Tibial nerve (tissue), 4 donors: Measurements from ENCODE around the gene RXYLT1. TPM values are rescaled to one million over a fixed set of nuclear protein-coding genes. Genes with fewer than 3 reads are reported as not detected.

Experiments used
- DNase-seq, 2 donors: peaks; one replicate each; pipeline ENCODE4 v3.0.0-alpha.2; 2019; ENCODE audit warnings: low spot score in 2 of 2
- H3K27ac ChIP-seq, 4 donors: fragments of 200-600 bp; sonication (generic) in 3 of 4; one replicate each; pipeline ENCODE4 v1.5.1; 2017 to 2019; ENCODE audit warnings: mild to moderate bottlenecking in 1 of 4
- H3K27me3 ChIP-seq, 2 donors: fragments of 200-600 bp; sonication (generic) in 1 of 2; one replicate each; pipeline versions ENCODE4 v1.5.1 to v1.6.0; 2017 to 2019
- H3K36me3 ChIP-seq, 3 donors: fragments of 200-600 bp; sonication (generic); one replicate each; pipeline ENCODE4 v1.5.1; 2018 to 2019
- H3K4me1 ChIP-seq, 4 donors: fragments of 200-600 bp; sonication (generic) in 3 of 4; one replicate each; pipeline ENCODE4 v1.5.1; 2017 to 2019
- H3K4me3 ChIP-seq, 4 donors: fragments of 200-600 bp; sonication (generic) in 3 of 4; one replicate each; pipeline ENCODE4 v1.5.1; 2017 to 2019; ENCODE audit warnings: mild to moderate bottlenecking in 1 of 4, moderate library complexity in 1 of 4
- H3K9me3 ChIP-seq, 4 donors: fragments of 200-600 bp; sonication (generic) in 3 of 4; one replicate each; pipeline ENCODE4 v1.5.1; 2017 to 2019
- EP300 ChIP-seq, 2 donors: sonication (generic); formaldehyde crosslinking; IDR thresholded peaks; one replicate each; pipeline ENCODE4 v1.6.1; 2017; ENCODE audit warnings: antibody characterized with exemption in 2 of 2, mild to moderate bottlenecking in 1 of 2
- POLR2A ChIP-seq, 2 donors: fragments of 450-650 bp; IDR thresholded peaks; one replicate each; pipeline ENCODE4 v1.6.1; 2017; ENCODE audit warnings: antibody characterized with exemption in 2 of 2, mild to moderate bottlenecking in 2 of 2, moderate library complexity in 2 of 2
- WGBS, 2 donors: methylation state at CpG; one replicate each; pipeline ENCODE4 v1.1.5; 2018; 5-methylcytosine and 5-hydroxymethylcytosine counted together
- total RNA-seq, 4 donors: library from RNA; depleted of rRNA; stranded (reverse); fragments of >200 nt; gene quantifications; one replicate each; pipeline ENCODE4 v1.1.0, GENCODE V29; 2016
- TF ChIP-seq, protein P1 (sequence below), 5 experiments: fragments of 200-600 bp in 3 of 5; fragments of 450-650 bp in 2 of 5; sonication (generic) in 3 of 5; IDR thresholded peaks; one replicate each; pipeline ENCODE4 v1.5.1; 2016 to 2019; ENCODE audit warnings: antibody characterized with exemption in 5 of 5, mild to moderate bottlenecking in 3 of 5, moderate library complexity in 2 of 5

The RXYLT1 gene
- total RNA-seq, 4 donors from 2014 or later, result 14.4 to 24.9 (median 18.1) TPM

DNA sequence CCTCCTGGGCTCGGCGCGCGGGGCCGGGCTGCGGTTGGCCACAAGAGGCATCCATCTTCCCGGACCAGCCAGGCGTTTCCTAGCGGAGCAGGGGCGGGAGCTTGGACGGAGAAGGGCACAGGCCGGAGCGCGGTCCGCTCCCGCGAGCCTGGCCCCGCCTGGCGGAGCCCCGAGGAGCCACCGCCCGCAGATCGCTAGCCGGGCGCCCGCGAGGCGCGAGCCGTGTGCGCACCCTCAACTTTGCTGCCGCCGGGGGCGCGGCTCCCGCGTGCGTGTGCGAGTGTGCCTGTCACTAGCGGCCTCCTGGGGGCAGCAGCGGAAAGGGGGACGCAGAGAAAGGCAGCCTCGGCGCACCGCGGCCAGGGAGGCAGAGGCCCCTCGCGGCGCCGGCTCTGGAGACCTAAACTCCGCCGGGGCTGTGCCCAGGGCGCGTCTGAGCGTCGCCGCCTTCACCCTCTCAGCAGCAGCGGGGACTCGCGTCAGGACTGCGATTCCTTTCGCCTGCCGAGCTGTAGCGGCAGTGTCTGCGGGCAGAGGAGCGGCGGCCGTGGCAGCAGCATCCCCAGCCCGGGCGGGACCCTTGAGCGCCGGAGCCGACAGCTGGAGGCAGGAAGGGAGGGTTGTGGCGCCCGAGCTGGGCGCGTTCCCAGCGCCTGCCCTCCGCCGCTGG is 64.1 kb downstream of the RXYLT1 start:
- TF ChIP-seq, protein P1, sequence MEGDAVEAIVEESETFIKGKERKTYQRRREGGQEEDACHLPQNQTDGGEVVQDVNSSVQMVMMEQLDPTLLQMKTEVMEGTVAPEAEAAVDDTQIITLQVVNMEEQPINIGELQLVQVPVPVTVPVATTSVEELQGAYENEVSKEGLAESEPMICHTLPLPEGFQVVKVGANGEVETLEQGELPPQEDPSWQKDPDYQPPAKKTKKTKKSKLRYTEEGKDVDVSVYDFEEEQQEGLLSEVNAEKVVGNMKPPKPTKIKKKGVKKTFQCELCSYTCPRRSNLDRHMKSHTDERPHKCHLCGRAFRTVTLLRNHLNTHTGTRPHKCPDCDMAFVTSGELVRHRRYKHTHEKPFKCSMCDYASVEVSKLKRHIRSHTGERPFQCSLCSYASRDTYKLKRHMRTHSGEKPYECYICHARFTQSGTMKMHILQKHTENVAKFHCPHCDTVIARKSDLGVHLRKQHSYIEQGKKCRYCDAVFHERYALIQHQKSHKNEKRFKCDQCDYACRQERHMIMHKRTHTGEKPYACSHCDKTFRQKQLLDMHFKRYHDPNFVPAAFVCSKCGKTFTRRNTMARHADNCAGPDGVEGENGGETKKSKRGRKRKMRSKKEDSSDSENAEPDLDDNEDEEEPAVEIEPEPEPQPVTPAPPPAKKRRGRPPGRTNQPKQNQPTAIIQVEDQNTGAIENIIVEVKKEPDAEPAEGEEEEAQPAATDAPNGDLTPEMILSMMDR (IDR thresholded peaks at IDR 0.05), result peak; percentile 86 to 100 (median 97)
- TF ChIP-seq POLR2A (IDR thresholded peaks at IDR 0.05) (peak; percentile 28 to 65), EP300 (IDR thresholded peaks at IDR 0.05) (peak in 1 of 2 donors; percentile 86)
- DNase-seq, result peak; percentile 78 to 81
- Histone ChIP-seq H3K27ac (peak overlapping the region; percentile 92 to 96 (median 92)), H3K27me3 (no peaks in the 10 kb centered on the region), H3K36me3 (no peaks in the 10 kb centered on the region), H3K9me3 (no peaks in the 10 kb centered on the region), H3K4me1 (peaks cover 0 to 25% (median 7%) of the 10 kb centered on the region in 4 donors), H3K4me3 (peak overlapping the region; percentile 76 to 92 (median 86))
- WGBS, 2 donors, result 0 to 3% methylated on average over 7 to 10 of the region's 80 CpGs

DNA sequence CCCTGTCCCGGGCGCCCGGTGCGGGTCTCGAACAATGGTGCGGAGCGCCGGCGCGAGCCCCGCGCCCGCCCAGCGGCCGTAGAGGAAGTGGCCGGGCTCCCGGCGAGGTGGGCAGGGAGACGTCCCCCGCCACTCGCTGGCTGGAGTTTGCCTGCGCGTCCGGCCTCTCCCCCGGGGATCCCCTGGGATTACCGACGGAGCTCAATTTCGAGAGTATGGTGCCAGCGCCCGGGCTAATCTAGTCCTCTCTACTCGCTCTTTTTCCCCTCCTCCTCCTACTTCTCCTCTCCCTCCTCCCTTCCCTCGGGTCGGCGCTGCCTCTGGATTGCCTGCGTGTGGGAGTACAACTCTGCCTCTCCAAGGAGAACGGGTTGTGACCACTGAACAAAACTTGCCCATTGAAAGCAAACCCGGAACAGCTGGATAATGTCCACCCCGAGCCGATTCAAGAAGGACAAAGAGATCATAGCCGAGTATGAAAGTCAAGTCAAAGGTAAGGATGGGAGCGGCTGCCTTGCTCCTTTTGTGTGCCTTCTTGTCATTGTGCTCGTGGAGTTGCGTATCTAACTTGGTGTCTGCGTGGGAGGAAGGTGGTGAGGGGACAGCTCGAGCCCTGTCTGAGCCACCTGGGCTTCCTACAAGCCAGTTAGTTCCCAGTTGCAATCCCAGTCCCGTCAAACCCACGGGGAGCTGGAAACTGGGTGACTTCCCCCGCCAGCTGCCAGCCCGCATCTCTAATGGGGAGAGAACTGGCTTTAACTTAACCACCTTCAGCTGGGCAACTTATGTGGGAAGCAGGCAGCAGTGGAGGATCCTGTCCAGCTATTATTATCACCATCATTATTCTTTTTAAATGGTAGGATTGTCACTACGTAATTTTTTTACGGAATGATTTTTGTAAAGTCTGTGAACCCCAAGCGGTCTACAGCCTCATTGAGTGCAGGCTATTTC is 65.0 kb downstream of the RXYLT1 start, which contains the start of gene SRGAP1:
TSS of gene SRGAP1 (plus strand) at position 310 of the 951 bp plus-strand sequence. CDS start at position 427, 117 bp downstream.
- 1 to 3% methylated on average over 28 to 39 of the region's 52 CpGs for WGBS, 2 donors
- Histone ChIP-seq H3K36me3 (no peaks in the 10 kb centered on the region), H3K9me3 (no peaks in the 10 kb centered on the region), H3K27ac (peak within 1 kb of the TSS; percentile 92 to 96 (median 92)), H3K4me1 (peaks cover 0 to 33% (median 7%) of the 10 kb centered on the region in 4 donors), H3K4me3 (peak within 1 kb of the TSS; percentile 76 to 92 (median 86)), H3K27me3 (no peaks in the 10 kb centered on the region)
- peak; percentile 50 to 69 for DNase-seq
- TF ChIP-seq, protein P1 (IDR thresholded peaks at IDR 0.05), result no peak
- no peak for TF ChIP-seq POLR2A (IDR thresholded peaks at IDR 0.05)
- peak in 1 of 2 donors; percentile 48 for TF ChIP-seq EP300 (IDR thresholded peaks at IDR 0.05)

DNA sequence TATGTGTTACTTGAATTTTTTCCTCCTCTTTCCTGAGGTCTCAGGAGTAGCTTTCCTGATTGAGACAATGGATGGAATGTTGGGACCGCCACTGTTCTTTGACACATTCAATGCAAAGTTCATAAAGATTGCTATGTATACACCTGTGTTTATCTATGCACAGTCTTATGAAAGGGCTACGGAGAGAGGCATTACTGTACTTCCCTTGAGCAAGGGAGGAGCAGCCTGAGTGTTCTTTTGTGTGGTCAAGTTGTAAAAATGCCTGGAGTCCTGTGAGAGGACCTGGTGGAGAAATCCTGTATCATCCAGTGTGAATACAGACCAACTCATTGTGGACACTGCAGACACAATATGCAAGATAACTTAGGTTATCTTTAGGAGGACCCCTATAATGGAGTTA is 66.0 kb downstream of the RXYLT1 start:
- 17 to 19% methylated on average over 2 of the region's 2 CpGs for WGBS, 2 donors
- Histone ChIP-seq H3K9me3 (no peaks in the 10 kb centered on the region), H3K27ac (peak overlapping the region in 1 of 4 donors; percentile 92), H3K36me3 (no peaks in the 10 kb centered on the region), H3K4me1 (peaks cover 0 to 44% (median 7%) of the 10 kb centered on the region in 4 donors), H3K27me3 (no peaks in the 10 kb centered on the region), H3K4me3 (peak overlapping the region; percentile 76 to 92 (median 86))
- TF ChIP-seq, protein P1 (IDR thresholded peaks at IDR 0.05), result no peak
- TF ChIP-seq POLR2A (IDR thresholded peaks at IDR 0.05) (no peak), EP300 (IDR thresholded peaks at IDR 0.05) (no peak)
- no peak for DNase-seq

DNA sequence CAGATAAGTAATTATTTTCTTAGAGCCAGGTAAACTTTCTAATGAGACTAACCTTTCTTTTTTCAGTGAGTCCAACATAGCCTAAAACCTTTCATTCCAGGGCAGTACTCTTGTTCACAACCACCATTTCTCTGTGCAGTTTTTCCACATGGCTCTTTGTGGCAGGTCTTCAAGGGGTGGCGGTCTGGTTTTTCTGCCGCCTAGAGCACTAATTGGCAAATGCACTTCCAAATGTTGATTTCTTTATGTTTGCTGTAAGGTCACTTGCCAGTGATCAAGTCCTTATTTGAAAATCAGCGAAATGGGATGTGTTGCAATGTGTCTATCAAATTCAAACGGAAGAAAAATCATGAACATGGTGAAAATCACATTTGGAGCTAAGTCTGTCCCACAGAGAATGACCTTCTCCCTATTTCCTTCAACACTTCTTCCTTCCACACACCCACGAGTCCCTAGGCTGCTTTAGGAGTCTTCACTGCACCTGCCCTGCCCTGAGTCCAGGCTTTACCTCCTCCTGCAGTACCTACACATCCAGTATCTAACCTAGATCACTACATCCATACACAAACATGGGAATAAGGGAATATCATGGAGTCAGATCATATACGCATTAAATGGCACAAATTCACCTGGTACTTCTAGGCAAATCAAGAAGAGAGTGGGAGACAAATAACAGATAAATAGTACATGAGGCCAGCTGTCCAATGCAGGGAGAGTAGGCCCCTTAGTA is 66.7 kb downstream of the RXYLT1 start:
- H3K27ac ChIP-seq, result peak overlapping the region in 1 of 4 donors; percentile 92
- WGBS, 2 donors, result 69 to 70% methylated on average over 6 of the region's 6 CpGs
- peak overlapping the region in 2 of 4 donors; percentile 76 to 92 for H3K4me3 ChIP-seq
- no peaks in the 10 kb centered on the region for H3K36me3 ChIP-seq
- H3K9me3 ChIP-seq, result no peaks in the 10 kb centered on the region
- TF ChIP-seq POLR2A (IDR thresholded peaks at IDR 0.05) (no peak), EP300 (IDR thresholded peaks at IDR 0.05) (no peak)
- TF ChIP-seq, protein P1 (IDR thresholded peaks at IDR 0.05), result no peak
- H3K4me1 ChIP-seq, result peaks cover 0 to 44% (median 7%) of the 10 kb centered on the region in 4 donors
- no peak for DNase-seq
- H3K27me3 ChIP-seq, result no peaks in the 10 kb centered on the region
